Mesenchymal stem cell (in vitro differentiated cells and primary cell): ENCODE measurements around the gene CSTF3.

Source experiments
- DNase-seq: peaks from one replicate; pipeline ENCODE4 v3.0.0-alpha.2; 2013
- H2AFZ ChIP-seq: one replicate; pipeline ENCODE4 v1.6.1; 2013; ENCODE audit warnings: low read depth, mild to moderate bottlenecking, control low read depth, inconsistent platforms, low read length, moderate library complexity
- H2AK5ac ChIP-seq: 2 replicates; pipeline ENCODE4 v1.6.1; 2013; ENCODE audit warnings: low read length, moderate library complexity, mild to moderate bottlenecking, inconsistent platforms; ENCODE audit not compliant: severe bottlenecking
- H2BK120ac ChIP-seq: one replicate; pipeline ENCODE4 v1.6.1; 2013; ENCODE audit warnings: low read depth, mild to moderate bottlenecking, inconsistent platforms, low read length, moderate library complexity
- H2BK12ac ChIP-seq, 2 experiments: one replicate each; pipeline ENCODE4 v1.6.1; 2013; ENCODE audit warnings: inconsistent platforms in 2 of 2, low read length in 2 of 2, mild to moderate bottlenecking in 2 of 2, moderate library complexity in 2 of 2, control low read depth in 1 of 2
- H2BK15ac ChIP-seq: one replicate; pipeline ENCODE4 v1.6.1; 2013; ENCODE audit warnings: mild to moderate bottlenecking, low read depth, inconsistent platforms; ENCODE audit not compliant: poor library complexity, severe bottlenecking
- H2BK5ac ChIP-seq: 2 replicates; pipeline ENCODE4 v1.6.1; 2013; ENCODE audit warnings: low read depth, mild to moderate bottlenecking, low read length, control low read depth, inconsistent platforms; ENCODE audit not compliant: poor library complexity, severe bottlenecking
- H3K14ac ChIP-seq, 2 experiments: one replicate each; pipeline ENCODE4 v1.6.1; 2013; ENCODE audit warnings: inconsistent platforms in 2 of 2, low read length in 2 of 2, control low read depth in 1 of 2, mild to moderate bottlenecking in 1 of 2, moderate library complexity in 1 of 2
- H3K18ac ChIP-seq, 2 experiments: one replicate each; pipeline ENCODE4 v1.6.1; 2013; ENCODE audit warnings: inconsistent platforms in 2 of 2, low read length in 2 of 2, control low read depth in 1 of 2, low read depth in 1 of 2, mild to moderate bottlenecking in 1 of 2
- H3K23ac ChIP-seq, 2 experiments: one replicate each; pipeline ENCODE4 v1.6.1; 2013; ENCODE audit warnings: inconsistent platforms in 2 of 2, low read length in 2 of 2, mild to moderate bottlenecking in 2 of 2, moderate library complexity in 2 of 2, control low read depth in 1 of 2
- H3K27ac ChIP-seq: 2 replicates; pipeline ENCODE4 v1.5.1; 2013; ENCODE audit warnings: mild to moderate bottlenecking, moderate library complexity, low read length, control low read depth, inconsistent platforms; ENCODE audit not compliant: poor library complexity, severe bottlenecking
- H3K27me3 ChIP-seq, 2 experiments: 2 replicates each; pipeline versions ENCODE4 v1.6.1 to v1.7.0; 2013; ENCODE audit warnings: low read length in 2 of 2, mild to moderate bottlenecking in 2 of 2, moderate library complexity in 2 of 2, control low read depth in 1 of 2, inconsistent platforms in 1 of 2; ENCODE audit not compliant: control insufficient read depth in 1 of 2, insufficient read depth in 1 of 2
- H3K36me3 ChIP-seq, 2 experiments: 2 replicates each; pipeline versions ENCODE4 v1.6.1 to v1.7.0; 2013; ENCODE audit warnings: low read length in 2 of 2, control low read depth in 1 of 2, inconsistent platforms in 1 of 2, low read depth in 1 of 2, mild to moderate bottlenecking in 1 of 2; ENCODE audit not compliant: insufficient read depth in 2 of 2, control insufficient read depth in 1 of 2
- H3K4ac ChIP-seq, 2 experiments: one replicate each; pipeline ENCODE4 v1.6.1; 2013; ENCODE audit warnings: inconsistent platforms in 2 of 2, low read length in 2 of 2, mild to moderate bottlenecking in 2 of 2, moderate library complexity in 2 of 2, control low read depth in 1 of 2, low read depth in 1 of 2
- H3K4me1 ChIP-seq: 2 replicates; pipeline ENCODE4 v1.6.1; 2013; ENCODE audit warnings: low read depth, low read length, control low read depth; ENCODE audit not compliant: control insufficient read depth, insufficient read depth
- H3K4me2 ChIP-seq: 2 replicates; pipeline ENCODE4 v1.6.1; 2013; ENCODE audit warnings: low read length, mild to moderate bottlenecking, inconsistent platforms; ENCODE audit not compliant: poor library complexity, severe bottlenecking
- H3K4me3 ChIP-seq, 2 experiments: 2 replicates each; pipeline versions ENCODE4 v1.5.1 to v1.7.0; 2013; ENCODE audit warnings: low read length in 2 of 2, mild to moderate bottlenecking in 2 of 2, control low read depth in 1 of 2, low read depth in 1 of 2; ENCODE audit not compliant: insufficient read depth in 1 of 2
- H3K79me1 ChIP-seq: replicated peaks from 2 replicates; pipeline ENCODE4 v1.6.1; 2013; ENCODE audit warnings: mild to moderate bottlenecking, control low read depth, low read length, inconsistent platforms; ENCODE audit not compliant: poor library complexity, severe bottlenecking
- H3K9ac ChIP-seq: 2 replicates; pipeline ENCODE4 v1.7.0; 2013; ENCODE audit warnings: mild to moderate bottlenecking, low read length, moderate library complexity
- H3K9me3 ChIP-seq: 2 replicates; pipeline ENCODE4 v1.7.0; 2013; ENCODE audit warnings: mild to moderate bottlenecking, low read length; ENCODE audit not compliant: control insufficient read depth
- H4K8ac ChIP-seq: one replicate; pipeline ENCODE4 v1.6.1; 2013; ENCODE audit warnings: inconsistent platforms, mild to moderate bottlenecking, low read length, moderate library complexity
- H4K91ac ChIP-seq: one replicate; pipeline ENCODE4 v1.6.1; 2013; ENCODE audit warnings: mild to moderate bottlenecking, low read length, inconsistent platforms
- WGBS: methylation state at CpG from one replicate; pipeline ENCODE4 v1.1.7; 2013; ENCODE audit warnings: mixed read lengths; 5-methylcytosine and 5-hydroxymethylcytosine counted together

CSTF3 gene

DNA sequence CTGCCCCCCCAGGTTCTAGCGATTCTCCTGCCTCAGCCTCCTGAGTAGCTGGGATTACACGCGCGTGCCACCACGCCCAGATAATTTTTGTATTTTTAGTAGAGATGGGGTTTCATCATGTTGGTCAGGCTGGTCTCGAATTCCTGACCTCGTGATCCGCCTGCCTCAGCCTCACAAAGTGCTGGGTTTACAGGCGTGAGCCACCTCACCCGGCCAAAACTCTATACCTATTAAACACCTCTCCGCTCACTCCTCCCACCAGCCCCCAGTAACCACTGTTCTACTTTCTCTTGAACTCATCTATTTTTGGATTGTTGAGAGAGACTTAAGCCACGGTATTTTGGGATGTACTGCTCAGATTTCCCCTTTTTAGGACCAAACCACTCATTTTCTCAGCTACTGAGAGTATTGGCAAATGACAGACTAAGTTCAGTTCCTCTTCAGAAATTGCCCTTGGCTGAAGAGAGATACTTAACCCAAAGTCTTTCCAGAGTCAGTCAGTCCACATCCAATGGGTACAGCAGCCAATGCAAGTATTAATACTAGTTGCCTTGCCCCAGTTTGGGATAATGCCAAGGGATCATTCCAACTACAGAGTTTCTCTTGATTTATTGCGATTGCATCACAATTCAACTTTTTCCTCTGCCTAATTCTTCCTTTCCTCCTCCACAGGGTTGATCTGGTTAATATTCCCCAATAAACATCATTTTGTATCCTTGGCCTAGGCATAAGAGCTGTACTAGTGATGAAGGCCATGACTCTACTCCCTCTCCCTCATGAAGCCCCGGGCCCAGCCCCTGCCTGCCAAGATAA lies 36.8 kb upstream of the CSTF3 start:
- H3K9me3 ChIP-seq, result no peaks in the 10 kb centered on the region
- no peaks in the 10 kb centered on the region for H3K27me3 ChIP-seq
- no peak overlapping the region for H3K18ac ChIP-seq
- no peak overlapping the region for H2BK15ac ChIP-seq
- no peak overlapping the region for H2AFZ ChIP-seq
- H3K4ac ChIP-seq, result no peak overlapping the region
- H3K4me2 ChIP-seq, result no peak overlapping the region
- H3K79me1 ChIP-seq, result no peaks in the 10 kb centered on the region
- no peak overlapping the region for H3K27ac ChIP-seq
- H3K14ac ChIP-seq, result no peak overlapping the region
- no peak overlapping the region for H2AK5ac ChIP-seq
- no peak for DNase-seq
- no peak overlapping the region for H3K23ac ChIP-seq
- no peak overlapping the region for H4K91ac ChIP-seq
- no peaks in the 10 kb centered on the region for H3K36me3 ChIP-seq
- no peak overlapping the region for H2BK5ac ChIP-seq
- H3K9ac ChIP-seq, result no peak overlapping the region
- WGBS, result 92% methylated on average over 5 of the region's 14 CpGs
- H2BK12ac ChIP-seq, result no peak overlapping the region
- H3K4me1 ChIP-seq, result no peaks in the 10 kb centered on the region
- no peak overlapping the region for H2BK120ac ChIP-seq
- no peak overlapping the region for H4K8ac ChIP-seq
- H3K4me3 ChIP-seq, result no peak overlapping the region

DNA sequence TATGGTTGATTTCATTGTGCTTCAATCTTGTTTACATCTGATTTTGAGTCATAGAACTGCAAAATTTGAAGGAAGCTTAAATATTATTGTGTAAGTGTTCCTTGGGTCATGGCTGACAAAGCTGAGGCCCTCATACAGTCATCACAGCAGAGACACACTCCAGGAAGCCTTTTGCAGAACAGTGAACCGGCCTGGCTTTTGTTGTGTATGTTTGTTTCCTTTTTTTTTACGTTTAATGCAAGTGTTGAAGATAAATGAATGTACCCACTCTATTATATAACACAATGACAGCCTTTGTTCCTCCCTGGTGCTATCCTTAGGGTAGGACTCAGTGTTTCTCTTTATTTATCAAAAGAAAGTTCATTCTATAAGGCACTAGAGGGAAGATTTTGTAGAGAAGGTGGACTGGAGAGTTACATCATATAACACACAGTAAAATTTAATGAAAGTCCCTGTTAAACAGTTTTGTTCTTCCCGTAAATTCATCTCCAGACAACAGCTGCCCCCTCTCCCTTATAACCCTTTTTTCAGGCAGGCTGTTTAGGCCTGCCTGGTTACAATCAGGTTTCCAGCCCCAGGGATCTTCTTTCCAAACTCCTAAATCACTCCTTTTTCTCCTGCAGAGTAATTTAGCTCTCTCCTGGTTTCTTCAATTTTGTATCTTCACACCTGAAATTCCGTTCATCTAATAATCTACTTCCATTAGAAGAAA lies 34.3 kb upstream of the CSTF3 start:
- DNase-seq, result peak; percentile 47
- Histone ChIP-seq H3K36me3 (no peaks in the 10 kb centered on the region), H3K14ac (no peak overlapping the region), H3K27ac (no peak overlapping the region), H3K4ac (no peak overlapping the region), H2BK15ac (no peak overlapping the region), H4K8ac (no peak overlapping the region), H3K18ac (no peak overlapping the region), H2BK120ac (no peak overlapping the region), H3K79me1 (no peaks in the 10 kb centered on the region), H3K4me2 (no peak overlapping the region), H2BK12ac (no peak overlapping the region), H3K27me3 (no peaks in the 10 kb centered on the region), H2AK5ac (no peak overlapping the region), H3K4me3 (no peak overlapping the region), H4K91ac (no peak overlapping the region), H2AFZ (no peak overlapping the region), H3K9me3 (no peaks in the 10 kb centered on the region), H3K9ac (peak overlapping the region; percentile 9), H3K23ac (no peak overlapping the region), H3K4me1 (no peaks in the 10 kb centered on the region), H2BK5ac (no peak overlapping the region)
- WGBS, result 77% methylated on average over 1 of the region's 4 CpGs

DNA sequence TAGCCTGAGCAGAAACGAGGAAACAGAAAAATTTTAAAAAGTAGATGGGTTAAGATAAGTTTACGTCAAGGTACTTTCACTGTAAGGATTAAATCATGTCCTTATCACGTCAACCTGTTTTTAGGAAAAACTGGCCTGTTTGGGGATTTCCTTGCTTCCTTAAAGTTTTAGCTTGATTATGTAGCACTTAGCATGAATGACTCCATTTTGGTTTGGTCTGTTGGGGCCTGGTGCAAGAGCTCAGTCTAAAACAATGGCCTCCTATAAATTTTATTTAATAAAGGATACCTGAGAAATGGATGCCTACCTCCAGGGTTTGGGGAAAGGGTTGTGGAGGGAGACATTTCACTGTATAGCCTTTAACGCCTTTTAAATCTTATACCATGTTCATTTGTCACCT lies 33.2 kb upstream of the CSTF3 start:
- Histone ChIP-seq H2AK5ac (no peak overlapping the region), H4K8ac (no peak overlapping the region), H3K4me2 (no peak overlapping the region), H3K14ac (no peak overlapping the region), H2BK120ac (no peak overlapping the region), H3K9me3 (no peaks in the 10 kb centered on the region), H3K4me3 (no peak overlapping the region), H2BK12ac (no peak overlapping the region), H3K4ac (no peak overlapping the region), H3K23ac (no peak overlapping the region), H2AFZ (no peak overlapping the region), H3K36me3 (no peaks in the 10 kb centered on the region), H2BK15ac (no peak overlapping the region), H2BK5ac (no peak overlapping the region), H3K18ac (no peak overlapping the region), H3K4me1 (no peaks in the 10 kb centered on the region), H3K27ac (no peak overlapping the region), H3K79me1 (no peaks in the 10 kb centered on the region), H4K91ac (no peak overlapping the region), H3K9ac (no peak overlapping the region), H3K27me3 (no peaks in the 10 kb centered on the region)
- no peak for DNase-seq
- WGBS, result 97% methylated on average over 4 of the region's 4 CpGs

DNA sequence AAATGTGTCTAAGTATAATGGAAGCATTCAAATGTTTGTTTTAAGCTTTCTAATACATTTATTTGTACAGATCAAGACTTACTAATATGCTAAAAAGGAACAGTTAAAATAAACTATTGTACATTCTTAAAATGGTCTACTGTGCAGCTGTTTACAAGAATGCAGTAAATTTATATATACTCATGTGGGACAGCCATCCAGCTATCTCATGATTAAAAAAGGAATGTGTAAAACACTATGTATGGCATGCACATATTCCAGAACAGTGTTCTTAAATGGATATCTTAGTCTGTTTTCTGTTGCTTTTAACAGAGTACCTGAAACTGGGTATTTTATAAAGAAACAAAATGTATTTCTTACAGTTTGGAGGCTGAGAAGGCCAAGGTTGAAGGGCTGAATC lies 30.2 kb upstream of the CSTF3 start:
- DNase-seq, result no peak
- Histone ChIP-seq H3K23ac (no peak overlapping the region), H3K4me3 (no peak overlapping the region), H3K36me3 (no peaks in the 10 kb centered on the region), H3K9me3 (no peaks in the 10 kb centered on the region), H2BK120ac (no peak overlapping the region), H2BK15ac (no peak overlapping the region), H2BK12ac (no peak overlapping the region), H3K4me1 (no peaks in the 10 kb centered on the region), H2AFZ (no peak overlapping the region), H4K91ac (no peak overlapping the region), H4K8ac (no peak overlapping the region), H3K4ac (no peak overlapping the region), H3K27ac (no peak overlapping the region), H3K18ac (no peak overlapping the region), H3K27me3 (no peaks in the 10 kb centered on the region), H3K14ac (no peak overlapping the region), H3K4me2 (no peak overlapping the region), H3K79me1 (no peaks in the 10 kb centered on the region), H2AK5ac (no peak overlapping the region), H2BK5ac (no peak overlapping the region), H3K9ac (no peak overlapping the region)
